Embryonic facial prominence (tissue), 1 donor: ENCODE measurements around the gene SFRP4.
"Not testable (repeated sequence)": the region's sequence is repeated elsewhere in the genome, so short reads cannot be mapped to it uniquely, and the experiment has no call there.

Source experiments
- DNase-seq: peaks from one replicate; pipeline ENCODE4 v3.0.0-alpha.2; 2016; ENCODE audit errors: extremely low spot score

The SFRP4 gene

DNA sequence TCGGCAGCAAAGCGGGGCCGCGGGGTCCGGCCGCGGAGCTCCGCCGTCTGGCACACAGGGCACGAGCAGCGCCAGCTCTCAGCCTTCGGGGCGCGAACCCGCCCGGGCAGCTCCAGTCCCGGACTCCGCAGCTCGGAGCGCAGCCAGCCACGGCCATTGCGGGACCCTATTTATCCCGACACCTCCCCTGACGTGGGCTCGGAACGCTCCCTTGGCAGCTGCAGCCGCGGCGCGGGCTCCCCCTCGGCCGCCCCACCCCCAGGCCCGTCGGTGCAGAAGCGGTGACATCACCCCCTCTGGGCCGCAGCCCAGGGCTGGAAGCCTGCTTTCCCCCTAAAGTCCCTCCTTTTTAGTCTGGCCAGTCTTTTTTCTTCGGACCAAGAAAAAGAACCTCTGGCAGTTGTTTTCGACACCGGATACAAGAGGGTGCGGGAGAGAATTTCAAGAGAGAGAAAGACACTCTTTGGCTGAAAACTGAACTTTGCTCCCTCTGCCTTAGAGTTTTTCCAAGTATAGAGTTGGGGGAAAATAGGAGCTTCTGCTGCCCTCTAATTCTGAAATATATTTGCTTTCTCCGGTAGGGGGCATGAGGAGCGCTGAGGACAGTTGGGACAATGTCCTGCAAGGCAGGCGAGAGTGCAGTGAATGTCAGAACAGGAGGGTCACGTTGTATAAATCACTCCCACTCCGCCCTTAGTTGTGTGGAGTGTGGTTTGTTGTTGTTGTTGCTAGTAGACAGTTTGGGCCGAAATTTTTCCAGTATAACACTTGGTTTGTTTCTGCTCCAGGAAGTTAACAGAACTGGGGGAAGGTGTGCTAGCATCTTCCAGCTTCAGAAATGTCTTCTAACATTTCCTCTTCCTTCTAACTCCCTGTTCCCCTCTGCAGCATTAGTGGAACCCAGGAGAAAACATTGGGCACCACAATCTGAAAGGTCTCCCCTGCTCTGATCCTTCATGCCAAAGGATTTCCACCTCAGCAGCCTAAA is at the start of gene SFRP4:
SFRP4 (minus strand) TSS at position 145 of the 988 bp plus-strand sequence. CDS start 280 bp downstream, outside the sequence.
- DNase-seq: no peak

DNA sequence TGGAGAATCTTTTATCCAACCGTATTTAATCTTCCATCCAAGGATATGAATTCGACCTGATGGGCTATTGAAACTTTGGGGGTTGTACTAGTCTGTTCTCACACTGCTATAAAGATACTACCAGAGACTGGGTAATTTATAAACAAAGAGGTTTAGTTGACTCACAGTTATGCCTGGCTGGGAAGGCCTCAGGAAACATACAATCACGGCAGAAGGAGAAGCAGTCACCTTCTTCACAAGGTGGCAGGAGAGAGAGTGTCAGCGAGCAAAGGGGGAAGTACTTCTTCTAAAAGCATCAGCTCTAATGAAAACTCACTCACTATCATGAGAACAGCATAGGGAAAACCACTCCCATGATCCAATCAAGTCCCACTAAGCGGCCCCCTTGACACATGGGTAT is 47.6 kb upstream of the SFRP4 start:
- DNase-seq: no peak

DNA sequence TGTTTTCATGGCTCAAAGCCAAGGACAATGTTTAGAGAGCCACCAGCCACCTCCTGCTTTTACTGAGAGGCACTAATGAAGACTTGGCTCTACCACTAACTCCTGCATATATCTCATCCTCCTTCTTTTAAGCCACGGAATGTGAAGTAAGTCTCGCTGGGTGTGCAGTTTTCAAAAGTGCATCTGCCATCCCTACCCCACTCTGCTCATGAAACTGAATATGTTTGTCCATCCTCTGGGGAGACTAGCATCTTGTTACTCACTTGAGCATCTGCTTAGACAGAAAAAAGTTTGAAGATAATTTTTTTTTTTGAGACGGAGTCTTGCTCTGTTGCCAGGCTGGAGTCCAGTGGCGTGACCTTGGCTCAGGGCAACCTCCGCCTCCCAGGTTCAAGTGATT is 44.6 kb upstream of the SFRP4 start:
- no peak for DNase-seq

DNA sequence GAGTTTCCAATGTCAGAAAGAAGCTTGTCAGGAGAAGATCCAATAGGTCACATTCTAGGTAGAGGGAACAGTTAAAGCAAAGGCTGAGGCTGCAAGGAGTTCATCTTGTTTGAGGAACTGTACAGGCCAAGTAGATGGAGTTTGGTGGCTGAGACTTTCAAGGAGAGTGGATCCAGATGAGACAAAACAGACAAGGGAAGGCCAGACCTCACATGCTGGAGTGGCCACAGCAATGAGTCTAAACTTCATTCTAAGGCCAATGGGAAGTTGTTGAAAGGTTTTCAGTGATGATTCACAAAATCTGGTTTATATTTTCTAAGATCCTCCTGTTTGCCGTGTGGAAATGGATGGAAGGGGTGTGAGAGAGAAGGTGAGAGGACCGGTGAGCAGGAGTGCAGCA is 43.9 kb upstream of the SFRP4 start:
- no peak for DNase-seq

DNA sequence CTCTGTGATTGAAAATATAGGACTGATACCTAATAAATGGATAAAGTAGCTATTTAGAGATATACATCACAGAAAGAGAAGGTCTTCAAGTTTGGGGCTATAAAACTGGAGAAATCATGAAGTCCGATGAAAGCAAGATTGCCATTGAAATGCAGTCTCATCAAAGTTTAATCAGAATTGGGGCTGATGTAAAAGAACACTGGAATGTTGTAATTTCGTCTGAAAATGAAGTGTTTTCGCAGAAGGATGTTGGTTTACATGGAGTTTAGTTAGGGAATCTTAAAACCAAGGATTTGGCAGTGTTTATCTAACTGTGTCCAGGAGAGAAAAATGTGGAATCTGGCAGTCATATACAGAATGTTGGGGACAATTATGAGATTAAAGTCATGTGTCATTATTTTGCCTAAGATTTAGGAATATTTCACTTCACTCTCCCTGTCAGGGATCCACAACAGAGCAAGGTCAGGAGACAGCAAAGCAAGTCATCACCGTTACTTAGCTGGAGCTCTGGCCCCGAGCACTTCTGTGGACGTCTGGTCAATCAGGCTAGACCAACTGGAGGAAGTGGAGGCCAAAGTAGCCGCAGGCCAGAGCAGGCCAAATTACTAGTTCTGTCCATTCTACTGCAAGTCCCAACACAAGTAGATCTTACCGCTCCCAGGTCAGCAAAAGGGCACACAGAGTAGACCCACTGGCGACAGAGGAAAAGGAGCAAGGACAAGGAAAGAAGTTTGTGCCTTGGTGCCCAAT is 40.8 kb upstream of the SFRP4 start:
- no peak for DNase-seq

DNA sequence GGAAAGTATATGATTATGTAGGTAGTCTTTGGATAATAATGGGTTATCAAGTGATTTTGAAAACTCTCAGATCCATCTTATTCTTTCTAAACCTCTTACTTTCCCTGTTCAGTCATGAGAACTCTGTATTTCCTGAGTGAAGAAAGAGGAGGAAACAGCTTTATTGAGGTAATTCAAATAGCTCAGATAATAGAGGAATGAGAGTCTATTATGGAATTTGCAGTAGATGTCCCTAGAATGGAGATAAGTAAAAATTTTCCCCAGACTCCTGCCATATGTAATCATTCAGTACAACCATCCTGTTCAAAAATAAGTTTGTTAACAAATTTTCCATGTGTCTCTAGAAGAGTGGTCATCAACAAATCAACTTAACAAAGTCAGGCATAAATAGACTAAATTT is 40.2 kb upstream of the SFRP4 start:
- no peak for DNase-seq

DNA sequence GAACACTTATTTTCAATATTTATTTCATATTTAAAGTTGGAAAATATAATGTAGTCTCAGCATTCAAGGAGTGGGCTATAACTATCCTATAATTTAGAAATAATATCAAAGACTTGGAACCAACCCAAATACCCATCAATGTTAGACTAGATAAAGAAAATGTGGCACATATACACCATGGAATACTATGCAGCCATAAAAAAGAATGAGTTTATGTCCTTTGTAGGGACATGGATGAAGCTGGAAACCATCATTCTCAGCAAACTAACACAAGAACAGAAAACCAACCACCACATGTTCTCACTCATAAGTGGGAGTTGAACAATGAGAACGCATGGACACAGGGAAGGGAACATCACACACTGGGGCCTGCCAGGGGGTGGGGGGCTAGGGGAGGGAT is 37.6 kb upstream of the SFRP4 start:
- DNase-seq: not testable (repeated sequence)

DNA sequence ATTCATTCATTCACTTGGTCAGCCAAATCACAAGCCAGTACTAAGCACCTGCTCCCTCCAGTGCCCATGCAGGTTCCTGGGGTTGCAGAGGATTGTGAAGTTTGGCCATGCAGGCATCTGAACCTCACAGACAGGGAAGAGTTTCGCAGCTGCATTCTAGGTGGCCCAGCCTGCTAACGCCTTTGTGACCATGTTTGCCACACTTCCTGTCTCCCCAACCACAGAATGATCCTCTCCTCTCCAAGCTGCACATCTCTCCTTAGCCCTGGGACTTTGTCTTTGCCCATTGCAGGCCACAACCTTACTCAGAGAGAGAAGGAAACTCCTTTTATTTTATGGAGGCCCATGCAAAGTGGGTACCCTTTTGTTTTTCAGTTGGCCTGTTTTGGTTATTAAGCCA is 35.6 kb upstream of the SFRP4 start:
- DNase-seq: no peak

DNA sequence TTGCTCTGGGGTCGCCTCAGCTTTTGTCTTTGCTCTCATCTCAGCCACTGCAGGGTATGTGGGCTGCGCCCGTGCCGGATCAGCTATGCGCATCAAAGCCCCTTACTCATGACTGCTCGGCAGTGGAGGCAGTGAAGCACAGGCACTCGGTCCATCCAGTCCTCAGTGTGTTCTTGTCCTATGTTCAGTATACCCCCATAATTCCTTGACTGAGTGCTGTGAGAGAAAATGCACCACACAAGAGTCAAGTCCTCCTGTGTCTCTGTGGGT is 31.3 kb upstream of the SFRP4 start:
- no peak for DNase-seq

DNA sequence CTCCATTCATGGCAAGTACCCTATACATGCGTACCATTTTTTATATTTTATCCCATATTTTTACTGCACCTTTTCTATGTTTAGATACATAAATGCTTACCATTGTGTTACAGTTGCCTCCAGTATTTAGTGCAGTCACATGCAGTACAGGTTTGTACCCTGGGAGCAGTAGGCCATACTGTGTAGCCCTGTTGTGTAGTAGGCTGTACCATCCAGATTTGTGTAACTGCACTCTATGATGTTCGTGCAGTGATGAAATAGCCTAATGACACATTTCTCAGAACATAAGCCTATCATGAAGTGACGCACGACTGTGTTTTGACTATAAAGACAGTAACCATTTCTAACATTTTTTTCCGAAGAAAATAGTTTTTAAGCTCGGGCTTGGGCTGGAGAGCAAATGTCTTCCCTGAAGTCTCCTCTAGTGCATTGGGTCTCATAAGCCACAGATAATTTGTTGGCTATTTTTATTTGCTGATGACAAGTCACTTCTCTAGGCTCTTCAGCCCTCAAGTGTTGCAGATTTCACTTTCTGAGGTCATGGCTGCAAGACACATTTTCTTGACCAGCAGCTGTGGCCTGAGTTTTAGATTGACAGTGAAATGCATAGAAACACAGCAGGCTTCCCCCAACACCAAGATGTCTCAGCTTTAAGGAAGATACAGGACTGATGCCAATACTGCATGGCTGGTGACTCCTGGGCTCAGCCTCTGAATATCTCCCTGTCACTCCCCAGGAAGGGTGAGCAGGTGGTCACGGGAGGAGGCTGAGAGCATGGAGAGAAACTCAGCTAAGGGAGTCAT is 30.7 kb upstream of the SFRP4 start:
- no peak for DNase-seq

DNA sequence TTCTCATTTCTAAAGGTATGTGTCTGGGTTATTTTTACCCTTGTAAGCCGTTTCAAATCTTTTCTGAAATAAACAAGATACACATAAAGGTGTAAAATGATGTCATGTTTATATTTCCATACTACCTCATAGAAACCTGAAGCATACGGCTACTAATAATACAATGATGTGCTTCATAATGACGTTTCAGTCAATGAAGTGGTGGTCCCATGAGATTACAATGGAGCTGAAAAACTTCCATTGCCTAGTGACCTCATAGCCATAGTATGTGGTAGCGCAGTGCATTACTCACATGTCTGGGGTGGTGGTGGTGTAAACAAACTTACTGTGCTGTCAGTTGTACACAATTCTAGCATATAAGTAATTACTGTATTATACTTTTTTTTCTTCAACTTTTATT is 28.7 kb upstream of the SFRP4 start:
- DNase-seq: no peak

DNA sequence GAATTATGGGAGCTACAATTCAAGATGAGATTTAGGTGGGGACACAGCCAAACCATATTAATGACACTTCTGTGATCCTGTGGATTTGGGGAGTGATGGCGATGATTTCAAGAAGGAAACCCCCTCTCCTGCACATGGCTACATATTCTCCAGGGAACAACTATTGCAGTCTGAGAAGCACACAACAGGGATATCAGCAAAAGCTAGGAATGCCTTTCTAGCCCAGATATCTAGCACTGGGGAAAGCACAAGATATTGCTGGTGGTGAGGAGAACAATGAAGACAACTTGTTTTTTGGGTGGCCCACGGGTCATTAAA is 28.1 kb upstream of the SFRP4 start:
- no peak for DNase-seq

DNA sequence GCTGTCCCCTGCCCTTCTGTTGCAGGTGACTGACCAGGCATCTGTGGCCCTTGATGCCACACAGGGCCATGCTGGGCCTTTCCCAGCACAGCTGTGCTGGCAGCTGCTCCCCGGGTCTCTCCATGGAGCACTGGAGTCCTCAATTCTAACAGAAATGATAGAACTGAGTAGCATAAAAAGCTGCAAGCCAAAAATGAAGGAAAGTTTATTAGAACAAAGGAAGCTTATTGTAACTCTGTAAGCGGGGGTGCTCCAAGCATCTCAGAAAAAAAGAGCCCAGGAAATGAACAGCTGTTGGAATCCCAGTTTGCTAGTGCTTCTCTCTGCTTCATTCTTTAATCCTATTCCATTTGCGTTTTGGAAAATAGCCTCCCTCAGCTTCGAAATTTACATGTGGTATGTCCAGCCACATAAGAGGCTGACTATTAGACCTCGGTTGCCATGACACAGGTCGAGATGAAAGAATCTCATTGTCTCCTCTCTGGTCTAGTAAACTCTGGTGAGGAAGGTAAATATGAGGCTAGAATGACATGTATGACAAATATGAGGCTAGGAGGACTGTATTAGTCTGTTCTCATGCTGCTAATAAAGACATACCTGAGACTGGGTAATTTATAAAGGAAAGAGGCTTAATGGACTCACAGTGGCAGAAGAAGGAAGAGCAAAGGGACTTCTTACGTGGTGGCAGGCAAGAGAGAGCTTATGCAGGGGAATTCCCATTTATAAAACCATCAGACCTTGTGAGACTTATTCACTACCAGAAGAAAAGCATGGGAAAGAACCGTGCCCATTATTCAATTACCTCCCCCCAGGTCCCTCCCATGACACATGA is 27.5 kb upstream of the SFRP4 start:
- no peak for DNase-seq

DNA sequence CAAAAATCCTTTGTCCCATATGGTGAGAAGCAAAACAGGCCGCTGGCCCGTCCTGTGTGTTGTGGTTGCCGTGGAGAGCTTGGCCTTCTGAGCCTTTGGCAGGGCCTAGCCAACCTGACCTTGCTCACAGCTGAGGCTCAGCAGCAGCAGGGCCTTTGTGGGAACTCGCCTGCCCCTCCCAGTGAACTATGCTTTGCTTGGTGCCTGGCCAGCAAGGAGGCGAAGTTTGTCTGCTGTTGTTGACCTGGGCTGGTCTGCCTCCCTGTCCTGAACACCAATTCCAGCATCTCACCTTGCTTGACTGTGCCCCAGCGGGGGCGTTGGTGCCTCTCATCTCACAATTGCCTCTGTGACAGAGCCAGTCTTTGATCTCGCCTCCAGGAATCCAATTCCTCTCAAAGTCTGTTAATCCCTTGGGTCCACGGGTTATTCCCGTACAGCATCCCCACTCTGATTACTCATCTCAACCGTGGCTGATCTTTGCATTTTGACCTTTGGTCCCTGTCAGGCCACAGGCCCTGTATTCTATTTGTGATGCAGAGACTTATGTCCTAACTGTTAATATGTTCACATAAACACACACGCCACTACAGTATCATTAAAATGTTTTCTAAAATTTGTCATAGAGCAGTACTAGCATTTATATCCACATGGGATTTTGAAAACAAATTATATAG is 26.5 kb upstream of the SFRP4 start:
- DNase-seq: no peak

DNA sequence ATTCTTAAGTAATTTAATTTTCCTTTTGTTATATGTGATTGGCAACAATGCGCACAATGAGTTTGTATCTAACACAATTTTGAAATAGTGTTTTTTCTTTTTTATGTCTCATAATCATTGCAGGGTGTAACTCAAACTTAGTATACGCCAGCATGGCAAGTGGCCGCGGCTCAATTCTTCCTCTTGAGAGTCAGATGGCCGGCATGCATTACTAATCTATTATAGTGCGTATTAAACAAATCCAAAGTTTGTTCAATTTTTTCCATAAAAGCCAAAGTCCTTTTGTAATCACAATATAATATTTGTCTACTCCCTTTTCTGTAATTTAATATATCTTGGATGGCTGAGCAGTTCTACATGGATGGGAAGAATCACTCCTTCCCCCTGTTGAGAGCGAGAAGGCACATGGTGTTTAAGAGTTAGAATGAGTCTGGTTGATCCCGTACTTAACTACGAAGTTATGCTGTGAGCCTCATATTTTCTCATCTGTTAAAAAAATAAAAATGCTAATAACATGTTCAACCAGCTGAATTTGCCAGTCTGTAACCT is 16.5 kb upstream of the SFRP4 start:
- no peak for DNase-seq

DNA sequence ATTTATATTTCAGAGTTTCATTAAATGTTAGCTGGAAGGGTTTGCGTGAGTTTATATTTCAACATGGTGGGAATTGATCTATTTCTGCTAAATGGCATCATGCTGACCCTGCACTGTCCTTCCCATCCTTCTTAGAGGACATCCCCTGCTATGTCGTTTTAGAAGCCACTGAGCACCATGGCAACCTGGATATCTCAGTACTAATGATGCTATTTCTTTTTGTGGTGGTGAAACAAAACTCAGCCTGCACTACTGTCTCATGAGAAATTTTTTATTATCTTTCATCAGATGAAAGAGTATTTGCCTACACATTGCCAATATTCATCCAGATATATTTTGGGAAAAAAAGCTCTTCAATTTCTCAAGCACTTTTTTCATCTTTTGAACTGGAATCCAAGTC is 15.9 kb upstream of the SFRP4 start:
- no peak for DNase-seq

DNA sequence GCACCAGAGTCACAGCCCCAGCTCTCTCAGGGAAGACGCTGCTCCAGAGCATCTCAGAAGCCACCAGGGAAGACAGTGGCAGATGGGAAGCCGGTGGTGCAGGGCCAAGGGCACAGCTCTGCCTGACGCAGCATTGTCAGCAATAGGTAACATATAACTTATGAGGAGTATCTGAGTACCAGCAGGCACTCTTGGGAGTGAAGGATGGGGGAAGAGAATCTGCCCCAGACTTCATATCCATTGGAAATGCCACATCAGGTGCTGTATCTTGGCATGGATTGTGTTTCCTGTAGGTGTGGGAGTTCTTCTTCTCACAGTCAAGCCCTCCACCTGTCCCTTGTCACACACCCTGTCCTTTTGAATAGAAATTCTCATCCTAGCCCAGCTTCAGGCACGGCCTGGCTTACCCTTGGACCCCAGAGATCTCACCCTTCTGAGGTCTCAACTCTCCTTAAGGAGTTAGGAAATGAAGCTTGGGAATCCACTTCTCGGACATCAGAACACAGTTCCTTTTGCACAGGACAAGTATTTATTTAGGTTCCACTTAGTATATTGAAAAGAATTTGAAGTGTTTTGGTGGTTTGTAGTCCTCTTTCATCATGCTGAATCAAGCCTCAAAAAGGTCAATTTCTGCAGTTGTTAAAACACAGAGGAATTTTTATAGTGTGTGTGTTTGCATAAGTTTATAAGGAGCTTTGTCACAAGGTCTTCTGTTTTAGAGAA is 13.8 kb upstream of the SFRP4 start:
- DNase-seq: no peak

DNA sequence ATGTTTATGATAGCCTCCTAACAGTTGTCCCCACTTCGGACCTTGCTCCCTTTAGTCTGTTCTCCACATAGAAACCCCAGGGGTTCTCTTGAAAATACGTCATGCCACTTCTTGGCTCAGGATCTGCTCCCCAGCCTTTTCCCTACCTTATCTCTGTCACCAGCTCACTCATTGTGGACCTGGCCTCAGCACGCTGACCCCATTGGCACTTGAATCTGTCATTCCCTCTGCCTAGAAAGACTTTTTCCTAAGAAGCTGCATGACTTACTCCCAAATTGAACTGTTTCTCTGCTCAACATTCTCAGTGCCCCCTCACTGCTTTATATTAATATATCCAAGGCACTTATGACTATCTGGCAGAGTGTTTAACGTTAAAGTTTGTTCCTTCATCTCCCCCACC is 12.3 kb upstream of the SFRP4 start:
- DNase-seq: no peak

DNA sequence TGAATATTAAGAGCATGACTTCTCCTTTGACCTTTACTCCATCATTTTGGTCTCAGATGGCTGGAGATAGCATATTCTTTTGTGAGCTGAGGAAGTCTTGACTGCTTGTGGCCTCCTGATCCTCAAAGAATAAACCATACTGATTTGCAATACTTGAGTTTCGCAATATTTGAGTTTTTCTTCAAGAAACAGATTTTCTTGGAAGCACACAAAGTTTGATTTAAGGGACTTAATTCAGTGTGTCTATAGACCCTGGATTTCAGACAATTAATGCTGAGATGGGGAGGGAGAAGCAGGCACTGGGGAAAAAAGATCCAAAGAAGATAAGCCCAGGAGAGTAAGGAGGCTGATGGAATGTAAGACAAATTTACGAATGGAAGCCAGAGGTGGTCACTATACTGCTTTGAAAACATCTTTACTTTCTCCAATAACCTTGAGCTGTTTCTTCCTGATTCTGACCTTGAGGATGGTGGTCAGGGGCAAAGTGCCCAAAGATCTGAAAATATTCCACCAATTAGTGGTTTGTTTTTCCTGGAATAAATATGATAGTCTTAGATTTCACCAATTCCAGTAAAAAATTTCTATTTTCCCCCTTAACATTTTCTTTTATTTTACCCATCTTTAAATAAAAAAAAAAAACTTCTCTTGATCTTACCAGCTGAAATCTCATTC is 11.3 kb upstream of the SFRP4 start:
- DNase-seq: no peak

DNA sequence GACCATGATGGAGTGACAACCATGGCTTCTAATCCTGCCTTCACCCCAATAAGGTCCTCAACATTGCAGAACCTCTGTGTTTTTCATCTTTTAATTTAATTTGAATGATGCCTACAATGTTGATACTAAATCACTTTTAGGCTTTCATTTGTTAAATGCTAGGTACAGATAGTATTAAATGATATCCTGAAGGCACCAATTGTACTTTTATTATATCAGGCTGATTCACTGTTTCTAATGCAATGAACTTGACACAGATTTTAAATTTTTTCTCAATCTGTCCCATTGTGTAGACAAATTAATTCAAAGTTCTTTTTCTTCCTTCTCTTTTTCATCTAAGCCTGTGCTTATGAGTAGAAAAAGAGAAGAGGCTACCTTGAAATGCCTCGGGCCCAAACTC is 9.0 kb upstream of the SFRP4 start:
- no peak for DNase-seq
